ENCODE results near the gene LARGE1.

LARGE1 gene

DNA sequence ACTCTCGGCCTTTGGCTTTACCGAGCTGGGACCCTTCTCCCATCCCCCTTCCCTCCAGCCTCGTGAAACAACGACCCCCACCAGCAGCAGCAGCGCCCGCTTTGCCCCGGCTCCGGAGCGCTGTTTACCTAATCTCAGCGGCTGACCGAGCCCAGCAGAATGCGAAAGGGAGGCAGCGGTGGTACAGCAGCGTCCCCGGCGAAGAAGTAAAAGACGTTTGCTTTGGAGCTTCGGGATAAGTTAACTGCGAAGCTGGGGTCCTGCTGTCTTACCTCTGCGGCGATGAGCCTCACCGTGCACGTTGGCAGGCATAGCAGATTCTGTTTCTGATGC is 2.0 kb upstream of the LARGE1 start:
- peak overlapping the region; percentile 77 for H3K4me3 ChIP-seq (ENCODE audit: low read length)
- DNase-seq (ENCODE audit: low read depth): no peak
- TF ChIP-seq, protein P1, sequence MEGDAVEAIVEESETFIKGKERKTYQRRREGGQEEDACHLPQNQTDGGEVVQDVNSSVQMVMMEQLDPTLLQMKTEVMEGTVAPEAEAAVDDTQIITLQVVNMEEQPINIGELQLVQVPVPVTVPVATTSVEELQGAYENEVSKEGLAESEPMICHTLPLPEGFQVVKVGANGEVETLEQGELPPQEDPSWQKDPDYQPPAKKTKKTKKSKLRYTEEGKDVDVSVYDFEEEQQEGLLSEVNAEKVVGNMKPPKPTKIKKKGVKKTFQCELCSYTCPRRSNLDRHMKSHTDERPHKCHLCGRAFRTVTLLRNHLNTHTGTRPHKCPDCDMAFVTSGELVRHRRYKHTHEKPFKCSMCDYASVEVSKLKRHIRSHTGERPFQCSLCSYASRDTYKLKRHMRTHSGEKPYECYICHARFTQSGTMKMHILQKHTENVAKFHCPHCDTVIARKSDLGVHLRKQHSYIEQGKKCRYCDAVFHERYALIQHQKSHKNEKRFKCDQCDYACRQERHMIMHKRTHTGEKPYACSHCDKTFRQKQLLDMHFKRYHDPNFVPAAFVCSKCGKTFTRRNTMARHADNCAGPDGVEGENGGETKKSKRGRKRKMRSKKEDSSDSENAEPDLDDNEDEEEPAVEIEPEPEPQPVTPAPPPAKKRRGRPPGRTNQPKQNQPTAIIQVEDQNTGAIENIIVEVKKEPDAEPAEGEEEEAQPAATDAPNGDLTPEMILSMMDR (conservative IDR thresholded peaks at IDR 0.05; ENCODE audit: low read length): 0 out of 2 replicates have a peak, but pooled peaks have one; percentile 10

DNA sequence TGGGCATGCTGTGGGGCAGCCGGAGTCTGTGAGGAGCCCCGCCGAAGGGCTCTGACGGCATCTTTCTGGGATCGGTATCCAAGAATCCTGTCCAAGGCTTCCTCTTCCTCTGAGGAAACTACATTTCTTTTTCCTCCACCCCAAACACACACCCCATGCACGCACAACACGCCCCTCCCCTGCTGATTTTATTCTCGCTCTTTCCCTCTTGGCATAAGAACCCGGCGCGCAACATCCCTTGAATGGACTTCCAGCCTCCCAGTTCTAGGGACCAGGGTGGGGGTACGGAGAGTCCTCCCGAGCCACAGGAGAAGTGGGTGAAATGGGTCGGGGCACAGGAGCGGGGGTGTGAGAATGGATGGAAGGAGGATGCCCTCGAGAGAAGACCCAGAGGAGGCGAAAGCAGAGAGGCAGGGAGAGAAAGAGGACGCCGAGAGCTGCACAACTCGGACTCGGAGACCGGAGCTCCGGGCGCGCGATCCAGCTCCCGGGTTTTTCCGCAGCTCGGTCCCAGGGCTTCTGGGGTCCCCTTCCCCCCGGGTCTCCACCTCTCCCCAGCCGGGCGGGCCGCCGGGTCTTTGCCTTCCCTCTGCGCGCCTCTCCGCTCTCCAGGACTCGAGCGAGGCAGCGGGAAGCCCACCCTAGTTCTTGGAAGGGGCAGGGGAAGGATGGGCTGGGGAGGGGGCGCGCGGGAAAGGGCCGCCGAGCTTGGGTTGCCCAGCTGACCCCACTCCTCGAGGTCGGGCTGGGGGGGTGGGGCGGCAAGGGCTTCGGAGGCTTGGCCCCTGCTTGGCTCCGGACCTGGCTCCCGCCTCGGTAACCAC is 1.5 kb upstream of the LARGE1 start:
- peak overlapping the region; percentile 77 for H3K4me3 ChIP-seq (ENCODE audit: low read length)
- TF ChIP-seq, protein P1 (conservative IDR thresholded peaks at IDR 0.05; ENCODE audit: low read length): no peak
- peak; percentile 61 for DNase-seq (ENCODE audit: low read depth)

DNA sequence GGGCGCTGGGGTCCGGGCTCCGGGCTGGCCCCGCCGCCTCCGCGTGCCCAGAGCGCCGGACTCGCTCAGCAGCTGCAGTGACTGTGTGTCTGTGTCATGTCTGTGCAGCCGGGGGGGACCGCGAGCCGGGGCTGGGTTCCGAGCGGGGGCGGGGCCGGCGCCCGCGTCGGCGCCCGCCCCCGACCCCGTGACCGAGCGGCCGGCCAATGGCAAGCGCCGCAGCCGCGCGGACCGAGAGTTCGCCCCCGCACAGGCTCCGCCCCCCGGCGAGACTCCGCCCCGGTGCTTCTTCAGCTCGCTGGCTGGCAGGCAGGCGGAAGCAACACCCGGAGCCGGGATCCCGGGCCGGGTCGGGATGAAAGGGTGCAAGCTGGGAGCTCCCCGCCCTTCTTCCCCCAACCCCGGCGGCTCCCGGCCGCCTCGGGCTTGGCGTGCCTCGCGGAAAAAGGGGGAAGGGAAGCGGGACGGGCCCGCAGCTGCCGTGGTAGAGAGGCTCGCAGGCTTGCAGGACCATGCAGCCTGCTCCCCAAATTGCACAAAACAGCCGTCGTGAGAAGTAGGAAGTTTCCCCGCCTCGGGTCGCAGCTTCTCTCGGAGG is 750 bp upstream of the LARGE1 start:
- peak overlapping the region; percentile 77 for H3K4me3 ChIP-seq (ENCODE audit: low read length)
- DNase-seq (ENCODE audit: low read depth): peak; percentile 96
- TF ChIP-seq, protein P1 (conservative IDR thresholded peaks at IDR 0.05; ENCODE audit: low read length): no peak

GRCh38 chr22:33919391-33920196 is 682 bp downstream of the LARGE1 start:
- peak overlapping the region; percentile 72 for H3K4me3 ChIP-seq (ENCODE audit: low read length)
- TF ChIP-seq, protein P1 (conservative IDR thresholded peaks at IDR 0.05; ENCODE audit: low read length): no peak
- DNase-seq (ENCODE audit: low read depth): peak; percentile 43

GRCh38 chr22:33918676-33919365 is 1.5 kb downstream of the LARGE1 start:
- TF ChIP-seq, protein P1 (conservative IDR thresholded peaks at IDR 0.05; ENCODE audit: low read length): no peak
- DNase-seq (ENCODE audit: low read depth): no peak
- H3K4me3 ChIP-seq (ENCODE audit: low read length): peak overlapping the region; percentile 72

- TF ChIP-seq, protein P1 (conservative IDR thresholded peaks at IDR 0.05; ENCODE audit: low read length): peak; percentile 52
- peak; percentile 32 for DNase-seq (ENCODE audit: low read depth)
- peak overlapping the region; percentile 20; the same call in 1 of the 2 replicates for H3K4me3 ChIP-seq (ENCODE audit: low read length)
These were observed 2.4 kb downstream of the LARGE1 start for GRCh38 chr22:33917744-33918406.
